Bronchial epithelial cell (primary cell): ENCODE measurements around the gene PDILT. TPM values are rescaled to one million over a fixed set of nuclear protein-coding genes. Genes with fewer than 3 reads are reported as not detected.

Source experiments
- DNase-seq: peaks from one replicate; pipeline ENCODE4 v3.0.0-alpha.2; 2010; ENCODE audit warnings: low read depth
- FAIRE-seq: peaks from 2 replicates; lab custom pipeline; 2011; peaks lifted over from hg19 to GRCh38; lab: Jason Lieb, UNC
- H3K27me3 ChIP-seq: 2 replicates; pipeline ENCODE4 v1.5.1; 2011; ENCODE audit warnings: low read length; ENCODE audit not compliant: control insufficient read depth, insufficient read depth
- H3K36me3 ChIP-seq: 2 replicates; pipeline ENCODE4 v1.5.1; 2011; ENCODE audit warnings: low read length; ENCODE audit not compliant: control insufficient read depth, insufficient read depth
- H3K4me3 ChIP-seq: 2 replicates; pipeline ENCODE4 v1.5.1; 2011; ENCODE audit warnings: mild to moderate bottlenecking, low read depth, low read length, control low read depth
- total RNA-seq: library from RNA; depleted of rRNA; stranded (reverse); fragments of >200 nt; gene quantifications from 2 replicates; pipeline ENCODE4 v1.2.1, GENCODE V29; 2014
- TF ChIP-seq, protein P1 (sequence below): IDR thresholded peaks from 2 replicates; pipeline ENCODE4 v1.5.1; 2011; ENCODE audit warnings: mild to moderate bottlenecking, moderate library complexity, low read length, control low read depth, inconsistent platforms; ENCODE audit not compliant: insufficient read depth, severe bottlenecking

Gene PDILT
- total RNA-seq, 1 donor from 2014 or later = not detected

GRCh38 chr16:20411055-20411454, 6.5 kb upstream of the PDILT start:
- H3K4me3 ChIP-seq = no peak overlapping the region
- H3K27me3 ChIP-seq = no peaks in the 10 kb centered on the region
- no peak for DNase-seq
- TF ChIP-seq, protein P1, sequence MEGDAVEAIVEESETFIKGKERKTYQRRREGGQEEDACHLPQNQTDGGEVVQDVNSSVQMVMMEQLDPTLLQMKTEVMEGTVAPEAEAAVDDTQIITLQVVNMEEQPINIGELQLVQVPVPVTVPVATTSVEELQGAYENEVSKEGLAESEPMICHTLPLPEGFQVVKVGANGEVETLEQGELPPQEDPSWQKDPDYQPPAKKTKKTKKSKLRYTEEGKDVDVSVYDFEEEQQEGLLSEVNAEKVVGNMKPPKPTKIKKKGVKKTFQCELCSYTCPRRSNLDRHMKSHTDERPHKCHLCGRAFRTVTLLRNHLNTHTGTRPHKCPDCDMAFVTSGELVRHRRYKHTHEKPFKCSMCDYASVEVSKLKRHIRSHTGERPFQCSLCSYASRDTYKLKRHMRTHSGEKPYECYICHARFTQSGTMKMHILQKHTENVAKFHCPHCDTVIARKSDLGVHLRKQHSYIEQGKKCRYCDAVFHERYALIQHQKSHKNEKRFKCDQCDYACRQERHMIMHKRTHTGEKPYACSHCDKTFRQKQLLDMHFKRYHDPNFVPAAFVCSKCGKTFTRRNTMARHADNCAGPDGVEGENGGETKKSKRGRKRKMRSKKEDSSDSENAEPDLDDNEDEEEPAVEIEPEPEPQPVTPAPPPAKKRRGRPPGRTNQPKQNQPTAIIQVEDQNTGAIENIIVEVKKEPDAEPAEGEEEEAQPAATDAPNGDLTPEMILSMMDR = no peak
- FAIRE-seq = peak; percentile 85
- H3K36me3 ChIP-seq = no peaks in the 10 kb centered on the region

- Histone ChIP-seq H3K36me3 (no peaks in the 10 kb centered on the region), H3K27me3 (no peaks in the 10 kb centered on the region), H3K4me3 (no peak overlapping the region)
- DNase-seq (no peak), FAIRE-seq (no peak)
- TF ChIP-seq, protein P1 = no peak
Measured at GRCh38 chr16:20410121-20410723, 5.7 kb upstream of the PDILT start.

DNA sequence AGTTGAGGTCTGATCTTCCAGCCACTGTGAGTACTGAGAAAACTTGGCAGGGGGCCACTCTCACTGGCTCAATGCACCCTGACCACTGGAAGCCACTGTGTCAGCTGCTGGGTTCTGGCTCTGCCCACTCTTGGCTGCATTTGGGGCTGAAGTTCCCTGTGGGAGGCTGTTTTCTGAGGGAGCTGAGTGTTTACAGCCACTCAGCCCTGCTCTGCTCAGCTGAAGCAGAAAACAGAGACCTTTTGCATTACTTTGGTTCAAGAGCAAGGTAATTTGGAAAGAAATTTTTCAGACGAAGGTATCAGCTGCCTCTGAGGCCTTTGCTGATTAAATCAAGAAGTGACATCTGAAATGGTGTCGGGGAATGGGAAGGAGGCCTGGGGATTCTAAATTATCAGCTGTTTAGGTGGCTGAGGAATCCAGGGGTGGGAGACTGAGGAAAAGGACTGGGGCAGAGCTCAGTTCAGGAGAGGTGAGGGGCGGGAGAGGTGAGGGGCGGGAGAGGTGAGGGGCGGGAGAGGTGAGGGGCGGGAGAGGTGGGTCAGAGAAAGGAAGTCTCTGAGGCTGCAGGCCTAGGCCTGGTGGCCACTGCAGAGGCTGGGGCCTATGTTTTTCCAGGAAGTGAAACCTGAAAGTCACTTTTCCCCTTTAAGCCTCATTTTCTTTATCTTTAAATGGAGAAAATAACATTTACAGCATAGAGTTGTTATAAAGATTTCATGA, 5.0 kb upstream of the PDILT start, which contains the start of gene ACSM5:
Gene ACSM5, plus strand, starts transcription at position 137 of the 723 bp plus-strand sequence. CDS start 1,951 bp downstream, outside the sequence.
- Histone ChIP-seq H3K4me3 (no peak within 1 kb of the TSS), H3K27me3 (no peaks in the 10 kb centered on the region), H3K36me3 (no peaks in the 10 kb centered on the region)
- FAIRE-seq (no peak), DNase-seq (no peak)
- TF ChIP-seq, protein P1 = no peak

DNA sequence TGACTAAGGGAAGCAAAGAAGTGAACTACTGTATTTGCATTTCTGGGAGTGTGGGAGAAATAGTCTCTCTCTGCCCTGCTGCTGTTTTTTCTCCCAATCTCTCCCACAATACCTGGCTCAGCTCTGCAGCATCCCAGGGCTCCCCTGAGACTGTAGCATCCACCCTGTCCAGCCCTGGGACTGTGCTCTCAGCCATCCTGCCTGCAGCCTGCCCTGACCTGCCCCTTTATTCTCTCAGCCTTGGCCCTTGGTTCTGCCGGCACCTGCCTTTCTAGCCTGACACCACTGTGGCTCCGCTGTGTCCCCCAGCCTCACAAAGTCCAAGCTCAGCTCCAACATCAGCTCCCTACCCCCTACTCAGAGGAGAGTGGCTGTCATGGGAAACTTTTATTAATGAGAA, 1.9 kb downstream of the PDILT start:
- TF ChIP-seq, protein P1 = no peak
- Histone ChIP-seq H3K36me3 (no peaks in the 10 kb centered on the region), H3K4me3 (no peak overlapping the region), H3K27me3 (no peaks in the 10 kb centered on the region)
- DNase-seq = no peak
- no peak for FAIRE-seq

DNA sequence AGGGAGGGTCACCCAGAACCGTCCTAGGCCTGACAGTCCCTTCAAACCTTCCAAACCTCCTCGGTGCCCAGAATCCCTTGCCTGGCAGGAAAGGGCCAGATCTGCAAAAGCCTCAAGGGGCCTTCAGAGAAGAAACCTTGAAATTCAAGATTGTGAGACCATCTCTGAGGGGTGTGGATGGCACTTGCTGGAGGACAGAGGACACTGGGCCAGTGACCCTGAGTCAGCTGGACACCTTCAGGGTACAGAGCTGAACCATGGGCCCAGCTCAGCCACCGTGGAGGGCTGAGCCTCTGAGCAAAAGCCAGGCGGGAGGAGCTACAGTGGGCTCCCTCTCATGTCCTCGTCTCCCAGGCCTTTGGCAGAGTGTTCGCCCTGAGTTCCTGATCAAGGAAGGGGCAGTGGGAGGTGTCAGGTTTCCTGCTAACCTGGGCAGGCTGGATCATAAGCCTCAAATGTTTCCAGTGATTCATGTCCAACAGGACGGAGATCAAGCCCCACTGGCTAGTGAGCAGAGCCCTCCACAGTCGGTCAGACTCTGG, 3.0 kb downstream of the PDILT start:
- FAIRE-seq (no peak), DNase-seq (no peak)
- Histone ChIP-seq H3K36me3 (no peaks in the 10 kb centered on the region), H3K27me3 (no peaks in the 10 kb centered on the region), H3K4me3 (no peak overlapping the region)
- TF ChIP-seq, protein P1 = no peak
